Immature natural killer cell (primary cell): ENCODE data around the gene STAMBPL1. TPM values are rescaled to one million over a fixed set of nuclear protein-coding genes. Genes with fewer than 3 reads are reported as not detected.

ENCODE experiments used
- DNase-seq, 3 donors: peaks; one replicate each; pipeline ENCODE4 v3.0.0; 2022; ENCODE audit warnings: mixed read lengths in 1 of 3
- H3K27ac Mint-ChIP-seq, 6 donors: one replicate each; pipeline ENCODE4 v1.8.0; 2020; ENCODE audit warnings: mixed read lengths in 6 of 6, mild to moderate bottlenecking in 5 of 6, inconsistent platforms in 4 of 6, moderate library complexity in 3 of 6
- H3K27me3 Mint-ChIP-seq, 3 donors: one replicate each; pipeline ENCODE4 v1.8.0; 2020 to 2021; ENCODE audit warnings: low read depth in 3 of 3, mild to moderate bottlenecking in 3 of 3, mixed read lengths in 3 of 3, moderate library complexity in 3 of 3, inconsistent platforms in 1 of 3
- H3K36me3 Mint-ChIP-seq, 3 donors: one replicate each; pipeline ENCODE4 v1.8.0; 2020; ENCODE audit warnings: mixed read lengths in 3 of 3, inconsistent platforms in 2 of 3, mild to moderate bottlenecking in 2 of 3
- H3K4me1 Mint-ChIP-seq, 2 donors: one replicate each; pipeline ENCODE4 v1.8.0; 2020; ENCODE audit warnings: inconsistent platforms in 2 of 2, mild to moderate bottlenecking in 2 of 2, mixed read lengths in 2 of 2, moderate library complexity in 1 of 2
- H3K4me3 Mint-ChIP-seq, 5 donors: one replicate each; pipeline ENCODE4 v1.8.0; 2020; ENCODE audit warnings: mild to moderate bottlenecking in 5 of 5, mixed read lengths in 5 of 5, inconsistent platforms in 3 of 5, moderate library complexity in 3 of 5
- H3K9me3 Mint-ChIP-seq, 6 donors: one replicate each; pipeline ENCODE4 v1.8.0; 2020; ENCODE audit warnings: mild to moderate bottlenecking in 6 of 6, mixed read lengths in 6 of 6, inconsistent platforms in 4 of 6, moderate library complexity in 3 of 6
- polyA plus RNA-seq, 3 donors: library from polyadenylated mRNA; unstranded; fragments of 300-500 nt; fragmentation: Illumina TruSeq; gene quantifications; one replicate each; pipeline ENCODE4 v1.2.3, GENCODE V29; 2021

The STAMBPL1 gene
- polyA plus RNA-seq, 3 donors from 2014 or later = 4.2 to 8.4 (median 7.3) TPM

DNA sequence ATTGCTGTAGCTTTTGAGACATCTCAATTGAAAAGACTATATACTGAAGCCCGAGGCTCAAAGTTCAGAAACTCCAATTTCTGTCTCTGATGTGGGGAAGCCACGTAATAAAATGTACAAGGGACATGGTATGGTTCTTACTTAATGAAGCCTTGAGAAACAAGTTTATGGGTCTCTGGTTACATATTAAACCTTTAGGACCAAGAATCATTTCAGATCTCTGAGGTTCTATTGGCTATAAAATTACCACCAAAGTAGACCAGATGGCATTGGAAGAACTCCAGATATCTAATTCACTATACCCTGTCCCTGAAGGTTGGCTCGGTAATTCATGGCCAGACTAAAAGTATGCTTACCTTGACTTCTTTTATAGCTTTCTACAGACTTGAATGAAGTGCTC is 23.7 kb downstream of the STAMBPL1 start:
- Mint-ChIP-seq H3K36me3 (peaks cover 24 to 37% (median 32%) of the 10 kb centered on the region in 3 donors), H3K27ac (peak overlapping the region in 1 of 6 donors; percentile 32), H3K9me3 (no peaks in the 10 kb centered on the region), H3K4me3 (no peak overlapping the region), H3K4me1 (peaks cover 19 to 28% of the 10 kb centered on the region in 2 donors), H3K27me3 (no peaks in the 10 kb centered on the region)
- no peak for DNase-seq

GRCh38 chr10:88906921-88907320 is 26.9 kb downstream of the STAMBPL1 start:
- Mint-ChIP-seq H3K9me3 (no peaks in the 10 kb centered on the region), H3K27ac (no peak overlapping the region), H3K27me3 (no peaks in the 10 kb centered on the region), H3K36me3 (peaks cover 28 to 40% (median 28%) of the 10 kb centered on the region in 3 donors), H3K4me1 (peaks cover 3 to 5% of the 10 kb centered on the region in 2 donors), H3K4me3 (no peak overlapping the region)
- DNase-seq = no peak

- DNase-seq = no peak
- Mint-ChIP-seq H3K4me1 (no peaks in the 10 kb centered on the region), H3K4me3 (no peak overlapping the region), H3K27ac (no peak overlapping the region), H3K9me3 (no peaks in the 10 kb centered on the region), H3K27me3 (no peaks in the 10 kb centered on the region), H3K36me3 (peaks cover 19 to 46% (median 24%) of the 10 kb centered on the region in 3 donors)
These were observed 28.1 kb downstream of the STAMBPL1 start for GRCh38 chr10:88908194-88908593.

DNA sequence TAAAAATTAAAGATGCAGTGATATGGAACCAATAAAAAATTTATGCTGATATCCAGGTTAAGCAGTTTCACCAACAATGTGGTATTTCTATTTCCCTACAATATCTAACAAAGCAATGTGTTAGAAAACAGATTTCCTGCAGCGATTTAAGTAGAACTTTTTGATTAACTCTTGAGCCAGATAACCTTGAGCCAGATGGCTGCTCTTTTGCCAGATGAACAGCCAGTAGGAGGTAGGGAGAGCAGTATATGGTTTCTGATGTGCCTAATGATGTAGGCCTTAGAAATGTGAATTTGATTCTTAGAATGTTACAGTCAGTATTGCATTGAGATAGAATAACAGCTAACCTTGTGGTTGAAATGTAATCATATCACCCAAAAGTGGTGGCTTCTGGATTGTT is 31.1 kb downstream of the STAMBPL1 start:
- Mint-ChIP-seq H3K27me3 (no peaks in the 10 kb centered on the region), H3K4me3 (no peak overlapping the region), H3K4me1 (no peaks in the 10 kb centered on the region), H3K27ac (peak overlapping the region in 1 of 6 donors; percentile 26), H3K36me3 (peaks cover 14 to 44% (median 17%) of the 10 kb centered on the region in 3 donors), H3K9me3 (no peaks in the 10 kb centered on the region)
- DNase-seq = no peak

DNA sequence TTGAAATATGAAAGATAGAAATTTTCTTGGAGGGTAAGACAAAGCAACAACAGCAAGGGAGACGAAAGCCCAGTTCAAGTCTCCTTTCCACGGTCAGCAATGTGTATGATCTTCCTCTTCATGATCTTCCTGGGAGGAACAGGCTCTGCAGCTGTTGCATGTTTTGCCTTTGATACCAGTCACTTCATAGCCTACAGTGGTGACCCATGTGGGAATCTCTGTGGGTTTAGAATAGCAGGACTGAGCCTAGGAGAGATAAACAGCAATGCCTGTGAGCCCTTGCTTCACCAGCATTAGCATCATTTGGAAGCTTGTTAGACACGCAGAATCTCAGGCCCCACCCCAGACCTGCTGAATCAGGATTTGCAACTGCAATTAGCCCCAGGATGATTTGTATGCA is 31.8 kb downstream of the STAMBPL1 start:
- H3K4me3 Mint-ChIP-seq = no peak overlapping the region
- no peaks in the 10 kb centered on the region for H3K9me3 Mint-ChIP-seq
- no peaks in the 10 kb centered on the region for H3K4me1 Mint-ChIP-seq
- H3K27me3 Mint-ChIP-seq = no peaks in the 10 kb centered on the region
- H3K36me3 Mint-ChIP-seq = peaks cover 12 to 43% (median 14%) of the 10 kb centered on the region in 3 donors
- H3K27ac Mint-ChIP-seq = no peak overlapping the region
- DNase-seq = no peak

- Mint-ChIP-seq H3K4me3 (no peak overlapping the region), H3K9me3 (no peaks in the 10 kb centered on the region), H3K27me3 (no peaks in the 10 kb centered on the region), H3K4me1 (no peaks in the 10 kb centered on the region), H3K27ac (no peak overlapping the region), H3K36me3 (peaks cover 9 to 46% (median 11%) of the 10 kb centered on the region in 3 donors)
- DNase-seq = no peak
These were observed 33.1 kb downstream of the STAMBPL1 start for GRCh38 chr10:88913127-88913526.

DNA sequence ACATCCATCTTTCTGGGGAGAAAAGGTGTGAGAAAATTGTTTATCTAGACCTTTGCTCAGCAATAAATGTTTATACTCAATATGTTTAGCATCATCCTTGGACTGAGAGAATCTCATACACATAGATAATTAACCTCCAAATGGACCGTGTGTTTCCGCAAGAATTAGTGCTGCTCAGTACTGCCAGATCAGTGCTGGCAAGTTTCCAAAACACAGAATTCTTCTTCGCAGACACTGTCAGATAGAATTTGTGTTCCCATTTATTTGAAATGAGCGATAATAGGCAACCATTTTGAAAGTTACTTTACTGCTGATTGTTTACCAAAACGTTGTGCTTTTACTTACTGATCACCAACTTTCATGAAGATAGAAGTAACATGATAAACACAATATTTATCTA is 33.7 kb downstream of the STAMBPL1 start:
- no peaks in the 10 kb centered on the region for H3K9me3 Mint-ChIP-seq
- DNase-seq = no peak
- H3K36me3 Mint-ChIP-seq = peaks cover 8 to 49% (median 9%) of the 10 kb centered on the region in 3 donors
- H3K4me1 Mint-ChIP-seq = no peaks in the 10 kb centered on the region
- no peaks in the 10 kb centered on the region for H3K27me3 Mint-ChIP-seq
- no peak overlapping the region for H3K4me3 Mint-ChIP-seq
- H3K27ac Mint-ChIP-seq = no peak overlapping the region

- no peaks in the 10 kb centered on the region for H3K27me3 Mint-ChIP-seq
- no peak overlapping the region for H3K4me3 Mint-ChIP-seq
- no peaks in the 10 kb centered on the region for H3K9me3 Mint-ChIP-seq
- DNase-seq = no peak
- H3K36me3 Mint-ChIP-seq = peaks cover 9 to 59% (median 21%) of the 10 kb centered on the region in 3 donors
- no peak overlapping the region for H3K27ac Mint-ChIP-seq
- H3K4me1 Mint-ChIP-seq = no peaks in the 10 kb centered on the region
These were observed 35.7 kb downstream of the STAMBPL1 start for GRCh38 chr10:88915781-88916180.

DNA sequence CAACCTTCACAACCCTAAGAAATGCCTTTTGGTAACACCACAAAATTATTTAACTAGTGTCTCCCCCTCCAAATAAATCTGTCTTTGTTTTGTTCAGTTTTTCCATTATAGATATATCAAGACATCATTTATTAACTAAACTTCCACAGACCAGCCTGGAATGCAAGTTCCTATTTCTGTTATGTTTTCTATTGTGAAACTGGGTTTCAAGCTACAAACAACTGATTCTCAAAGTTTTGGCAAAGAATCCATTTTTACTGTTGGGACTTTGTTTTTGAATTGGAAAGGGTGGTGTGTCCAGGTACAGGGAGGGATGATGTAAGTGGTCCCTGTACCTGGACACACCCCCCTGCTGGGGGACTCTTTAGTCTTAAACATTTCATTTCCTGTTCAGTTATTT is 36.2 kb downstream of the STAMBPL1 start:
- H3K4me1 Mint-ChIP-seq = no peaks in the 10 kb centered on the region
- no peak overlapping the region for H3K4me3 Mint-ChIP-seq
- H3K36me3 Mint-ChIP-seq = peaks cover 9 to 59% (median 21%) of the 10 kb centered on the region in 3 donors
- no peaks in the 10 kb centered on the region for H3K27me3 Mint-ChIP-seq
- peak overlapping the region in 1 of 6 donors; percentile 17 for H3K27ac Mint-ChIP-seq
- no peaks in the 10 kb centered on the region for H3K9me3 Mint-ChIP-seq
- DNase-seq = no peak

DNA sequence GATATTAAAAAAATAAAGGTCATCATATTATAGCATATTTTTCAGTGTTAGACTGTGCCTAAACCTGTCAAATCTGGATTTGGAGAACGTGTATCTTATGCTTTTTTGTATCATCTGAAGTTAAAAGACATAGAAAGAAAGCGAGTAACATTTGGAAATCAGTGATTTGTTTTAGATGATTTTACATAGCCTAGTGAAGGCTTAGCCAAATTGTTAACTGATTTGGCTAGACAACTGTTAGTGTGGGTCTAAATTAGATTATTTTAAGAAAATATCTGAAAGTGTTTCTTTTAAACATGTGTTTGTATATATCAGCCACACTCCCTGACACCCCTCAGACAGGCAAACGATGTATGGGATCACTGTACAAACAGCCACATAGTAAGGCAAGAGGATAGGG is 36.9 kb downstream of the STAMBPL1 start:
- Mint-ChIP-seq H3K36me3 (peaks cover 9 to 52% (median 20%) of the 10 kb centered on the region in 3 donors), H3K4me1 (no peaks in the 10 kb centered on the region), H3K27ac (no peak overlapping the region), H3K4me3 (no peak overlapping the region), H3K9me3 (no peaks in the 10 kb centered on the region), H3K27me3 (no peaks in the 10 kb centered on the region)
- DNase-seq = no peak

DNA sequence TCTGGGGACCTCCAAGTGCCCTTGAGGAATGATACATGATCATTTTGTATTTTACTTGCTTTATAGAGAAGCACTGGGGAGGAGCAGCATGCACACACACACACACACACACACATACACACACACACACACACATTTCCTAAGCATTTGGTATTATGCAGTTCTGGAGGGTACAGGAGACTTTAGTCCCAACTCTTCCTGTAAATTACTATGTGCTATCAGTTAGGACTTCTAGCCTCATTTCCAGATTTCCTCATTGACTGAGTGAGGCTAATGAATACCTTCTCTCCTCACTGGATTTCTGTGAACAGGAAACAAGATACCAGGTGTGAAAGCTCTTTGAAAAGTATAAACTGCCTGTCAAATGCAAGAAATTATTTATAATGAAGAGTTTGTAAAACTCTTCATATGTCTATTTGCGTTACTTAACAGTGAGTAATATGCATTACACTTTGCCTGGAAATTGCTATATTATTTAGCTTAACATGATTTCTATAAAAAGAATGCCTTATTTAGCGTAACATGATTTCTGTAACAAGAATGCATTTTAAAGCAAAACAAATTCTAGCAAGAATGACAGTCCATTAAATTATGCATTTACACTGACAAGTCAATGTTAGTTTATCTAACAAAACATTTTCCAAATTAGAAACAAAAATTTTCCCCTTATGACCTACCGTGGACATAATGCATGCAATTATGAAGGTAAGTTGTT is 38.3 kb downstream of the STAMBPL1 start:
- H3K36me3 Mint-ChIP-seq = peaks cover 9 to 50% (median 20%) of the 10 kb centered on the region in 3 donors
- H3K27ac Mint-ChIP-seq = no peak overlapping the region
- H3K4me3 Mint-ChIP-seq = no peak overlapping the region
- H3K4me1 Mint-ChIP-seq = no peaks in the 10 kb centered on the region
- no peaks in the 10 kb centered on the region for H3K9me3 Mint-ChIP-seq
- no peak for DNase-seq
- no peaks in the 10 kb centered on the region for H3K27me3 Mint-ChIP-seq

- Mint-ChIP-seq H3K36me3 (peaks cover 14 to 52% (median 22%) of the 10 kb centered on the region in 3 donors), H3K27ac (no peak overlapping the region), H3K4me3 (no peak overlapping the region), H3K27me3 (no peaks in the 10 kb centered on the region), H3K9me3 (no peaks in the 10 kb centered on the region), H3K4me1 (no peaks in the 10 kb centered on the region)
- no peak for DNase-seq
These were observed 39.0 kb downstream of the STAMBPL1 start for GRCh38 chr10:88919041-88919440.

DNA sequence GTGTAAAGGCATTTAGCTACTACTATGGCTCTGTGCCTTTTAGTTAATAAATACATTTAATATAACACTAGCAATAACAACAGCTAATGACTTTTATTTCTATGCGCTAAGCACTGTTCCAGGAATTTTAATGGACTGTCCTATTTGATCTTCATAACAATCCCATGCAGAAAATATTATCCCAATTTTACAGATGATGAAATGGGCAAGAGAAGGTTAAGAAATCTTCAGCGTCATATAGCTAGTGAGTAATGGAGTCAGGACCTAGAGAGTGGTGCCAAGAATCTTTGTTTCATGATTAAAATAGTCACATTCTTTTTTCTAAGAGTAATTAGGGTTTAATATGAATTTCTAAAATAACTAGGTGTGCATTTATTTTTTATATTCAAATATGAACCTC is 40.2 kb downstream of the STAMBPL1 start:
- Mint-ChIP-seq H3K9me3 (no peaks in the 10 kb centered on the region), H3K27me3 (no peaks in the 10 kb centered on the region), H3K27ac (no peak overlapping the region), H3K36me3 (peaks cover 10 to 59% (median 18%) of the 10 kb centered on the region in 3 donors), H3K4me1 (no peaks in the 10 kb centered on the region), H3K4me3 (no peak overlapping the region)
- no peak for DNase-seq

DNA sequence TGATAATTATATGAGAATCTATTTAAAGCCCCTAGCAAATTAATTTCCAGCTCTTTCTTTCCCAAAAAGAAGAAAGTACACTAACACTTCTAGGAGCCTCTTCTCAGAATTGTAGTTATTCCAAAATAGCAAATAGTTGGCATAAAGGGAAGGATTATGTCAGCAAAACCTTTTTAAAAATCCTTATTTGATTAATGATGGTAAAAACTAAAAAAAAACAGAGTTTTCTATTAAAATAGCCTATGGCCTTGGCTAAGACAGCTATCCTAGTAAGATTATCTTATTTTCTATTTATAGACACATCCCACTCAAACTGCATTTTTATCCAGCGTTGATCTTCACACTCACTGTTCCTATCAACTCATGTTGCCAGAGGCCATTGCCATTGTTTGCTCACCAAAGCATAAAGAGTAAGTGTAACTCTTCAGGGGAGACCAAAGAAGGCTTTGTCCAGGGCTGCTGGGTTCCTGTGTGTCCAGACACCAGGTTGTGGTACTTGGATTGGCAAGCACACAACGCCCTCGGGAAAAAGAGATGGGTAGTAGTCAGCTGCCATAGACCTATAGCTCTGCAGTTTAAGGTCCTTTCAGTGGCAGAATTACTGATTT is 41.0 kb downstream of the STAMBPL1 start:
- H3K9me3 Mint-ChIP-seq = no peaks in the 10 kb centered on the region
- no peak for DNase-seq
- H3K4me3 Mint-ChIP-seq = no peak overlapping the region
- no peak overlapping the region for H3K27ac Mint-ChIP-seq
- H3K4me1 Mint-ChIP-seq = no peaks in the 10 kb centered on the region
- H3K36me3 Mint-ChIP-seq = peaks cover 5 to 51% (median 18%) of the 10 kb centered on the region in 3 donors
- no peaks in the 10 kb centered on the region for H3K27me3 Mint-ChIP-seq
